SK-N-SH (cell line): Measurements from ENCODE around the gene TEAD1. TPM values are rescaled to one million over a fixed set of nuclear protein-coding genes. Genes with fewer than 3 reads are reported as not detected.

Experiments used
- CHD2 ChIP-seq: fragments of 150-350 bp; IDR thresholded peaks from 2 replicates; pipeline ENCODE4 v1.6.1; 2018; ENCODE audit warnings: low read length; ENCODE audit not compliant: partially characterized antibody
- ELF1 ChIP-seq: IDR thresholded peaks from 2 replicates; pipeline ENCODE4 v1.4.0; 2012
- EZH2phosphoT487 ChIP-seq: fragments of 200-600 bp; sonication (generic); IDR thresholded peaks from 2 replicates; pipeline ENCODE4 v1.6.1; 2017; ENCODE audit warnings: low read depth, mixed run types, mild to moderate bottlenecking, antibody characterized with exemption, moderate library complexity, borderline replicate concordance
- FOXJ3 ChIP-seq: sonication (generic); formaldehyde crosslinking; IDR thresholded peaks from 2 replicates; pipeline ENCODE4 v1.5.1; 2020; ENCODE audit warnings: mild to moderate bottlenecking, missing genetic modification reagents
- FOXM1 ChIP-seq: IDR thresholded peaks from 2 replicates; pipeline ENCODE4 v1.4.0; 2012; ENCODE audit warnings: low read depth, mild to moderate bottlenecking
- GABPA ChIP-seq: IDR thresholded peaks from 2 replicates; pipeline ENCODE4 v1.4.0; 2012; ENCODE audit warnings: low read depth, mild to moderate bottlenecking
- GATA2 ChIP-seq: sonication (generic); formaldehyde crosslinking; IDR thresholded peaks from 2 replicates; pipeline ENCODE4 v1.5.0; 2020; ENCODE audit warnings: mild to moderate bottlenecking, missing genetic modification reagents
- JUND ChIP-seq: IDR thresholded peaks from 2 replicates; pipeline ENCODE4 v1.4.0; 2012
- MAX ChIP-seq: IDR thresholded peaks from 2 replicates; pipeline ENCODE4 v1.4.0; 2012; ENCODE audit warnings: low read depth
- MEF2A ChIP-seq: IDR thresholded peaks from 2 replicates; pipeline ENCODE4 v1.4.0; 2012; ENCODE audit warnings: low read depth, borderline replicate concordance
- MXI1 ChIP-seq: IDR thresholded peaks from 2 replicates; pipeline ENCODE4 v1.6.1; 2012; ENCODE audit warnings: mild to moderate bottlenecking, low read depth, low read length, improper control_type of control experiment
- POLR2AphosphoS5 ChIP-seq: IDR thresholded peaks from 2 replicates; pipeline ENCODE4 v1.6.1; 2012; ENCODE audit warnings: low read depth, low read length
- RCOR1 ChIP-seq: fragments of 150-350 bp; IDR thresholded peaks from 2 replicates; pipeline ENCODE4 v1.6.1; 2017; ENCODE audit warnings: antibody characterized with exemption, low read length
- RXRA ChIP-seq: IDR thresholded peaks from 2 replicates; pipeline ENCODE4 v1.4.0; 2012; ENCODE audit warnings: low read depth, mild to moderate bottlenecking, borderline replicate concordance
- SMC3 ChIP-seq: IDR thresholded peaks from 2 replicates; pipeline ENCODE4 v1.6.1; 2012; ENCODE audit warnings: low read depth, low read length, improper control_type of control experiment
- TAF1 ChIP-seq: IDR thresholded peaks from 2 replicates; pipeline ENCODE4 v1.6.1; 2012; ENCODE audit warnings: low read depth, mild to moderate bottlenecking, low read length, moderate library complexity, borderline replicate concordance
- TCF12 ChIP-seq: IDR thresholded peaks from 2 replicates; pipeline ENCODE4 v1.4.0; 2012
- TEAD4 ChIP-seq: IDR thresholded peaks from 2 replicates; pipeline ENCODE4 v1.4.0; 2012; ENCODE audit warnings: mild to moderate bottlenecking, borderline replicate concordance; ENCODE audit not compliant: insufficient read depth
- USF2 ChIP-seq: fragments of 150-350 bp; IDR thresholded peaks from 2 replicates; pipeline ENCODE4 v1.6.1; 2017; ENCODE audit warnings: antibody characterized with exemption, low read length, low read depth, borderline replicate concordance
- YY1 ChIP-seq: IDR thresholded peaks from 2 replicates; pipeline ENCODE4 v1.4.0; 2012; ENCODE audit warnings: low read depth, mild to moderate bottlenecking
- ZBTB33 ChIP-seq: IDR thresholded peaks from 2 replicates; pipeline ENCODE4 v1.4.0; 2012; ENCODE audit warnings: low read depth, borderline replicate concordance
- polyA plus RNA-seq, 3 experiments: library from polyadenylated mRNA; depleted of rRNA; stranded (reverse); fragments of >200 nt; gene quantifications; 2 replicates each; pipeline ENCODE4 v1.2.3, GENCODE V29; 2012
- TF ChIP-seq, protein P1 (sequence below): IDR thresholded peaks from 2 replicates; pipeline ENCODE4; 2012
- TF ChIP-seq, protein P2 (sequence below): IDR thresholded peaks from 2 replicates; pipeline ENCODE4 v1.6.1; 2012; ENCODE audit warnings: mild to moderate bottlenecking, low read depth, low read length, moderate library complexity

The TEAD1 gene
- polyA plus RNA-seq, 1 of the 3 experiments (the other 2 are of a cell fraction): 31.2 TPM

DNA sequence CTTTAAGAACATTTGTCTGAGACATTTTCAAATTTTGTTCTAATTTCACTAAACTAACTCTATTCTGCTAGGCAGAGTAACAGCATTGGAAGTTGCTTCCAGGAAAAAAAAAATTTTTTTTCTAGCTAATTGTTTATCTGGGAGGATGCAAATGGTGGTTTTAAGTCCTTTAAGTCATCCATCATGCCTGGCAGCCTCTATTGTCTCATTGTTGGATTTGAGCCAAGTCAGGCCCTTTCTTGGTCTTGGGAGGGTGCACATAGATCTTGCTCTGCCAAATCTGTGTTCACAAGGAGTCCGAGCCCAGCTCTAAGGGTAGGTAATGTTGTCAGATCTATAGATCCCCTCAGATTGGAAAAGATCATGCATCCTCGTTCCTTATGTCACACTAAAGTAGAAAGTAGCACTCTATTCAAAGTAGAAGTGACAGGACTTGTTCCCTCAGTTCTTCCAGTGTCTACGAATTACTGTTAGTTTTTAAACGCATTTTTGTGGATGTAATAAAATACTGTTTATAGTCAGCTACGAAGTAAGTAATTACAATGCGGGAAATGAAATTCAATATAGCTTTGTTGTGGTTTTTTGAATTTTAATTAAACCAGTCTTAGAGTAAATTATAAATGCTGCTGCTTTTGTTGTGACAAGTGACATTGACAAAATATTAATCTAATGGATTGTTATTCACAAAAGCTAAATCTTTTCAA lies 168.9 kb downstream of the TEAD1 start (continued):
- TF ChIP-seq EZH2phosphoT487 (no peak), SMC3 (no peak), POLR2AphosphoS5 (peak; percentile 34; the same call in 1 of the 2 replicates), TEAD4 (no peak), FOXM1 (no peak), MXI1 (0 out of 2 replicates have a peak, but pooled peaks have one; percentile 0), JUND (peak; percentile 27; the same call in 1 of the 2 replicates), TAF1 (0 out of 2 replicates have a peak, but pooled peaks have one; percentile 14), ELF1 (no peak), YY1 (no peak), GABPA (no peak), TCF12 (peak; percentile 42), USF2 (no peak), RCOR1 (no peak), CHD2 (no peak), MEF2A (no peak), FOXJ3 (CRISPR knock-in tag) (no peak), GATA2 (no peak), MAX (0 out of 2 replicates have a peak, but pooled peaks have one; percentile 7), RXRA (no peak), ZBTB33 (no peak)
- TF ChIP-seq, protein P1, sequence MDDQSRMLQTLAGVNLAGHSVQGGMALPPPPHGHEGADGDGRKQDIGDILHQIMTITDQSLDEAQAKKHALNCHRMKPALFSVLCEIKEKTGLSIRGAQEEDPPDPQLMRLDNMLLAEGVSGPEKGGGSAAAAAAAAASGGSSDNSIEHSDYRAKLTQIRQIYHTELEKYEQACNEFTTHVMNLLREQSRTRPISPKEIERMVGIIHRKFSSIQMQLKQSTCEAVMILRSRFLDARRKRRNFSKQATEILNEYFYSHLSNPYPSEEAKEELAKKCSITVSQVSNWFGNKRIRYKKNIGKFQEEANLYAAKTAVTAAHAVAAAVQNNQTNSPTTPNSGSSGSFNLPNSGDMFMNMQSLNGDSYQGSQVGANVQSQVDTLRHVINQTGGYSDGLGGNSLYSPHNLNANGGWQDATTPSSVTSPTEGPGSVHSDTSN: peak; percentile 96
- TF ChIP-seq, protein P2, sequence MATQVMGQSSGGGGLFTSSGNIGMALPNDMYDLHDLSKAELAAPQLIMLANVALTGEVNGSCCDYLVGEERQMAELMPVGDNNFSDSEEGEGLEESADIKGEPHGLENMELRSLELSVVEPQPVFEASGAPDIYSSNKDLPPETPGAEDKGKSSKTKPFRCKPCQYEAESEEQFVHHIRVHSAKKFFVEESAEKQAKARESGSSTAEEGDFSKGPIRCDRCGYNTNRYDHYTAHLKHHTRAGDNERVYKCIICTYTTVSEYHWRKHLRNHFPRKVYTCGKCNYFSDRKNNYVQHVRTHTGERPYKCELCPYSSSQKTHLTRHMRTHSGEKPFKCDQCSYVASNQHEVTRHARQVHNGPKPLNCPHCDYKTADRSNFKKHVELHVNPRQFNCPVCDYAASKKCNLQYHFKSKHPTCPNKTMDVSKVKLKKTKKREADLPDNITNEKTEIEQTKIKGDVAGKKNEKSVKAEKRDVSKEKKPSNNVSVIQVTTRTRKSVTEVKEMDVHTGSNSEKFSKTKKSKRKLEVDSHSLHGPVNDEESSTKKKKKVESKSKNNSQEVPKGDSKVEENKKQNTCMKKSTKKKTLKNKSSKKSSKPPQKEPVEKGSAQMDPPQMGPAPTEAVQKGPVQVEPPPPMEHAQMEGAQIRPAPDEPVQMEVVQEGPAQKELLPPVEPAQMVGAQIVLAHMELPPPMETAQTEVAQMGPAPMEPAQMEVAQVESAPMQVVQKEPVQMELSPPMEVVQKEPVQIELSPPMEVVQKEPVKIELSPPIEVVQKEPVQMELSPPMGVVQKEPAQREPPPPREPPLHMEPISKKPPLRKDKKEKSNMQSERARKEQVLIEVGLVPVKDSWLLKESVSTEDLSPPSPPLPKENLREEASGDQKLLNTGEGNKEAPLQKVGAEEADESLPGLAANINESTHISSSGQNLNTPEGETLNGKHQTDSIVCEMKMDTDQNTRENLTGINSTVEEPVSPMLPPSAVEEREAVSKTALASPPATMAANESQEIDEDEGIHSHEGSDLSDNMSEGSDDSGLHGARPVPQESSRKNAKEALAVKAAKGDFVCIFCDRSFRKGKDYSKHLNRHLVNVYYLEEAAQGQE: no peak
